Measurements from ENCODE around the gene CDHR2.

Gene CDHR2

GRCh38 chr5:176631383-176632200 lies 82.5 kb downstream of the CDHR2 start:
- no peak overlapping the region for H3K9ac ChIP-seq (ENCODE audit: low read depth, low read length)
- no peaks in the 10 kb centered on the region for H3K36me3 ChIP-seq (ENCODE audit: control insufficient read depth, insufficient read depth, low read length)
- peak overlapping the region; percentile 81; the same call in 1 of the 2 replicates for H3K4me3 ChIP-seq (ENCODE audit: low read depth, low read length)
- H3K9me3 ChIP-seq (ENCODE audit: control insufficient read depth, insufficient read depth, low read length) = no peaks in the 10 kb centered on the region
- peaks cover 54% of the 10 kb centered on the region for H3K27me3 ChIP-seq (ENCODE audit: control insufficient read depth, insufficient read depth, low read length)
- no peak overlapping the region for H3K27ac ChIP-seq (ENCODE audit: low read depth, low read length)
- H3K4me1 ChIP-seq (ENCODE audit: control insufficient read depth, insufficient read depth, low read length) = peaks cover 18% of the 10 kb centered on the region; the same call in 1 of the 2 replicates

DNA sequence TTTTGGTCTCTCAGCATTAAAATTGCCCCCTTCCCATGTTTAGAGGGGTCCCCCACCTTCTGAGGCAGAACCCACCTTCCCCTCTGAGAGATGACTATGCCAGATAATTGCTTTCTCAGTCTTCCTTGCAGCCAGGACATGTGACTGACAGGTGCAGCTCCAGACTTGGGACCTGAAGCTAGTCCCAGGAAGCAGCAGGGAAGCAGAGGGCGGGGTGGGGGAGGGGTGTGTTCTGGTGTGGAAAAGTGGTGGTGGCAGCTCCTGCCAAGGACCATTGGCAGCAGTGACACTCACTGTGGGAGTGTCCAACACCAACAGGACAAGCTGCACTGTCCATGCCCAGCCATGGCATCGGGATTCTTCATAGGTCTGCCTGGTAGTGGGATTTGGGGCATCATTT lies 83.6 kb downstream of the CDHR2 start:
- Histone ChIP-seq H3K36me3 (ENCODE audit: control insufficient read depth, insufficient read depth, low read length) (no peaks in the 10 kb centered on the region), H3K27me3 (ENCODE audit: control insufficient read depth, insufficient read depth, low read length) (peaks cover 54% of the 10 kb centered on the region), H3K4me1 (ENCODE audit: control insufficient read depth, insufficient read depth, low read length) (peaks cover 18% of the 10 kb centered on the region; the same call in 1 of the 2 replicates), H3K27ac (ENCODE audit: low read depth, low read length) (no peak overlapping the region), H3K9me3 (ENCODE audit: control insufficient read depth, insufficient read depth, low read length) (no peaks in the 10 kb centered on the region), H3K9ac (ENCODE audit: low read depth, low read length) (no peak overlapping the region), H3K4me3 (ENCODE audit: low read depth, low read length) (no peak overlapping the region)

GRCh38 chr5:176633598-176633997 lies 84.5 kb downstream of the CDHR2 start:
- no peak overlapping the region for H3K9ac ChIP-seq (ENCODE audit: low read depth, low read length)
- no peaks in the 10 kb centered on the region for H3K36me3 ChIP-seq (ENCODE audit: control insufficient read depth, insufficient read depth, low read length)
- no peak overlapping the region for H3K27ac ChIP-seq (ENCODE audit: low read depth, low read length)
- peaks cover 47% of the 10 kb centered on the region for H3K27me3 ChIP-seq (ENCODE audit: control insufficient read depth, insufficient read depth, low read length)
- H3K9me3 ChIP-seq (ENCODE audit: control insufficient read depth, insufficient read depth, low read length) = no peaks in the 10 kb centered on the region
- no peak overlapping the region for H3K4me3 ChIP-seq (ENCODE audit: low read depth, low read length)
- H3K4me1 ChIP-seq (ENCODE audit: control insufficient read depth, insufficient read depth, low read length) = peaks cover 16% of the 10 kb centered on the region; the same call in 1 of the 2 replicates

GRCh38 chr5:176636426-176636825 lies 87.3 kb downstream of the CDHR2 start:
- H3K36me3 ChIP-seq (ENCODE audit: control insufficient read depth, insufficient read depth, low read length) = no peaks in the 10 kb centered on the region
- H3K4me3 ChIP-seq (ENCODE audit: low read depth, low read length) = no peak overlapping the region
- no peak overlapping the region for H3K9ac ChIP-seq (ENCODE audit: low read depth, low read length)
- peaks cover 13% of the 10 kb centered on the region; the same call in 1 of the 2 replicates for H3K4me1 ChIP-seq (ENCODE audit: control insufficient read depth, insufficient read depth, low read length)
- peaks cover 23% of the 10 kb centered on the region for H3K27me3 ChIP-seq (ENCODE audit: control insufficient read depth, insufficient read depth, low read length)
- no peaks in the 10 kb centered on the region for H3K9me3 ChIP-seq (ENCODE audit: control insufficient read depth, insufficient read depth, low read length)
- H3K27ac ChIP-seq (ENCODE audit: low read depth, low read length) = peak overlapping the region; percentile 8

DNA sequence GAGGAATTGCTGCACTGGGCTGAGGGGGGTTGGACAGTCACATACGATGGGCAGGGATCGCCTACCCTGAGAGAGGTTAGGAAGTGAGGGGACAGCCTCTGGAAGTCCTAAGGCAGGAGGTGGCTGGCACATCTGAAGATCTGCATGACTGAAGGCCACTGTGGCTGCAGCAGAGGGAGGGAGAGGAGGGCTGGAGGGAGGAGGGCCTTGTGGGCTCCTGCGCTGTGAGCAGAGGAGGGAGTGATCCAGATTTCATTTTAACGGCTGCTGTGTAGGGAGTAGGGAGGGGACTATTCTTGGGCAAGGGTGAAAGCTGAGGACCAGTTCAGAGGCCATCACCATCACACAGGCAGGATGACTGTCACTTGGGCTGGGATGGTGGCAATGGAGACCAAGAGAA lies 88.4 kb downstream of the CDHR2 start:
- Histone ChIP-seq H3K4me1 (ENCODE audit: control insufficient read depth, insufficient read depth, low read length) (peaks cover 17% of the 10 kb centered on the region; the same call in 1 of the 2 replicates), H3K4me3 (ENCODE audit: low read depth, low read length) (no peak overlapping the region), H3K9me3 (ENCODE audit: control insufficient read depth, insufficient read depth, low read length) (no peaks in the 10 kb centered on the region), H3K36me3 (ENCODE audit: control insufficient read depth, insufficient read depth, low read length) (no peaks in the 10 kb centered on the region), H3K9ac (ENCODE audit: low read depth, low read length) (no peak overlapping the region), H3K27me3 (ENCODE audit: control insufficient read depth, insufficient read depth, low read length) (peaks cover 15% of the 10 kb centered on the region), H3K27ac (ENCODE audit: low read depth, low read length) (no peak overlapping the region)

GRCh38 chr5:176638437-176638836 lies 89.3 kb downstream of the CDHR2 start:
- no peak overlapping the region for H3K9ac ChIP-seq (ENCODE audit: low read depth, low read length)

GRCh38 chr5:176639208-176639607 lies 90.1 kb downstream of the CDHR2 start:
- Histone ChIP-seq H3K9ac (ENCODE audit: low read depth, low read length) (no peak overlapping the region), H3K27ac (ENCODE audit: low read depth, low read length) (no peak overlapping the region), H3K27me3 (ENCODE audit: control insufficient read depth, insufficient read depth, low read length) (peaks cover 2% of the 10 kb centered on the region; the same call in 1 of the 2 replicates), H3K4me1 (ENCODE audit: control insufficient read depth, insufficient read depth, low read length) (peaks cover 24% of the 10 kb centered on the region), H3K36me3 (ENCODE audit: control insufficient read depth, insufficient read depth, low read length) (no peaks in the 10 kb centered on the region), H3K4me3 (ENCODE audit: low read depth, low read length) (no peak overlapping the region), H3K9me3 (ENCODE audit: control insufficient read depth, insufficient read depth, low read length) (no peaks in the 10 kb centered on the region)

More at GRCh38 chr5:176638437-176638836, 89.3 kb downstream of the CDHR2 start:
- H3K4me1 ChIP-seq (ENCODE audit: control insufficient read depth, insufficient read depth, low read length) = peaks cover 23% of the 10 kb centered on the region
- H3K4me3 ChIP-seq (ENCODE audit: low read depth, low read length) = no peak overlapping the region
- no peaks in the 10 kb centered on the region for H3K36me3 ChIP-seq (ENCODE audit: control insufficient read depth, insufficient read depth, low read length)
- no peaks in the 10 kb centered on the region for H3K9me3 ChIP-seq (ENCODE audit: control insufficient read depth, insufficient read depth, low read length)
- H3K27me3 ChIP-seq (ENCODE audit: control insufficient read depth, insufficient read depth, low read length) = peaks cover 7% of the 10 kb centered on the region
- no peak overlapping the region for H3K27ac ChIP-seq (ENCODE audit: low read depth, low read length)

DNA sequence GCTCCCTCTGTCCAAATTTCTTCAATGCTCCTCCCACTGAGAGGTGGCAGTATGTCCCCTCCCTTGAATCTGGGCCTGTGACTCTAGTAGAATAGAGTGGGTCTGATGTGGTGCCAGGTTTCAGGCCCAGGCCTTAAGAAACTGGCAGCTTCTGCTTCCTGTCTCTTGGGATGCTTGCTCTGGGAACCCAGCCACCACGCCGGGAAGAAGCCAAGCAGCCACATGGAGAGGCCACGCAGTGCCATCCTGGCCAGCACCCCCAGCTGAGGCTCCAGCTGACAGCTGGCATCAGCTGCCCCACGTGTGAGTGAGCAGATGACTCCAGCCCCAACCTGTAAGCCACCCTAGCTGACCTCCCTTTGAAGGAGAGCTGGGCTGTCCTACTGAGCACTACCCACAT lies 90.8 kb downstream of the CDHR2 start:
- H3K27ac ChIP-seq (ENCODE audit: low read depth, low read length) = no peak overlapping the region
- H3K4me3 ChIP-seq (ENCODE audit: low read depth, low read length) = no peak overlapping the region
- no peaks in the 10 kb centered on the region for H3K9me3 ChIP-seq (ENCODE audit: control insufficient read depth, insufficient read depth, low read length)
- H3K36me3 ChIP-seq (ENCODE audit: control insufficient read depth, insufficient read depth, low read length) = no peaks in the 10 kb centered on the region
- H3K9ac ChIP-seq (ENCODE audit: low read depth, low read length) = no peak overlapping the region
- no peaks in the 10 kb centered on the region for H3K27me3 ChIP-seq (ENCODE audit: control insufficient read depth, insufficient read depth, low read length)
- peaks cover 22% of the 10 kb centered on the region for H3K4me1 ChIP-seq (ENCODE audit: control insufficient read depth, insufficient read depth, low read length)

GRCh38 chr5:176640616-176641015 lies 91.5 kb downstream of the CDHR2 start:
- Histone ChIP-seq H3K36me3 (ENCODE audit: control insufficient read depth, insufficient read depth, low read length) (no peaks in the 10 kb centered on the region), H3K4me1 (ENCODE audit: control insufficient read depth, insufficient read depth, low read length) (peaks cover 22% of the 10 kb centered on the region), H3K4me3 (ENCODE audit: low read depth, low read length) (no peak overlapping the region), H3K9ac (ENCODE audit: low read depth, low read length) (no peak overlapping the region), H3K27ac (ENCODE audit: low read depth, low read length) (no peak overlapping the region), H3K9me3 (ENCODE audit: control insufficient read depth, insufficient read depth, low read length) (no peaks in the 10 kb centered on the region), H3K27me3 (ENCODE audit: control insufficient read depth, insufficient read depth, low read length) (no peaks in the 10 kb centered on the region)

DNA sequence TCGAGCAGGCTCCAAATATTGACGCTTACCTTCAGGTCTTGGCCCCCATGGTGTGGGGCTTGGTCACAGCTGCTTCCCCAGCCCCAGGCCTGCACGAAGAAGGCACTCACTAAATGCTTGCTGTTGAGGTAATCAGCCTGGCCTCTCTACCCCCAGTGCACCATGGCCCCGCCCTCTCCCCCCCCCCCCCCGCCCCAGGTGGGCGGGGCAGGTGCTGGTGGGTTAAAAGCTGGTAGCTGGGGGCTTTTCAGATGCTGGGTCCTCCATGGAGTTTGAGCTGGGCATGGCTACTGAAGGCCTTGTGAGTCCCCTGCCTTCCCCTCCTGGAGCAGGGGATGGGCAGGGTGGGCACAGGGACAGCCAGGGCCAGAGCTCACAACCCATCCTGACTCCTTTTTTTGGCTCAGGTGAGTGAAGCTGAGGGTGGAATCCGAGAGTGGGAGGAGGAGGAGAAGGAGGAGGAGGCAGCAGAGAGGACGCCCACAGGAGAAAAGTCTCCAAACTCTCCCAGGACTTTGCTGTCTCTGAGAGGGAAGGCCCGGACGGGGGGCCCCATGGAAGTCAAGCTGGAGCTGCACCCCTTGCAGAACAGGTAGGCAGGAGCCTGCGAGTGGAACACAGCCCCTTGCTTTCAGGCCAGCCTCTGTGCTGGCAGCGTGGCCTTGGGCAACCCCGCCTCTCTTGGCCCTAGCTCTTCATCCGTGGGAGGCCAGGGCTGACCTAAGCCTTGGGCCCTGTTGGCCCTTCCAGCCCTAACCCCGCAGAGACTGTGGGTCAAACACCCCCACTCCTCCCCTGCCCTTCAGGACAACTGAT lies 93.7 kb downstream of the CDHR2 start:
- no peak overlapping the region for H3K27ac ChIP-seq (ENCODE audit: low read depth, low read length)

More for the DNA sequence above, 93.7 kb downstream of the CDHR2 start:
- H3K4me1 ChIP-seq (ENCODE audit: control insufficient read depth, insufficient read depth, low read length) = peaks cover 26% of the 10 kb centered on the region
- no peak overlapping the region for H3K9ac ChIP-seq (ENCODE audit: low read depth, low read length)
- no peaks in the 10 kb centered on the region for H3K9me3 ChIP-seq (ENCODE audit: control insufficient read depth, insufficient read depth, low read length)
- H3K4me3 ChIP-seq (ENCODE audit: low read depth, low read length) = no peak overlapping the region
- H3K27me3 ChIP-seq (ENCODE audit: control insufficient read depth, insufficient read depth, low read length) = no peaks in the 10 kb centered on the region
- H3K36me3 ChIP-seq (ENCODE audit: control insufficient read depth, insufficient read depth, low read length) = no peaks in the 10 kb centered on the region

Measured in HUES48 (cell line).